RWPE1 (cell line): Measurements from ENCODE around the gene NEXMIF.
"Not testable (repeated sequence)": the region's sequence is repeated elsewhere in the genome, so short reads cannot be mapped to it uniquely, and the experiment has no call there.

Source experiments
- CTCF ChIA-PET: fragments of 350-600 bp; sonication (Branson Sonifier 250); formaldehyde crosslinking; extraction: SDS; loops from one replicate; lab custom pipeline; 2021; lab: Yijun Ruan, JAX
- POLR2A ChIA-PET: fragments of 400-600 bp; formaldehyde crosslinking; extraction: SDS; loops from one replicate; lab custom pipeline; 2020; ENCODE audit warnings: antibody characterized with exemption; ENCODE audit not compliant: low non-redundant PET; lab: Yijun Ruan, JAX
- DNase-seq: peaks from one replicate; pipeline ENCODE4 v3.0.0; 2012; ENCODE audit warnings: low spot score
- H3K27ac ChIP-seq: fragments of 450-650 bp; 2 replicates; pipeline ENCODE4 v1.5.1; 2017
- CTCF ChIP-seq: fragments of 450-650 bp; conservative IDR thresholded peaks from 2 replicates; pipeline ENCODE4 v1.5.1; 2017; ENCODE audit warnings: low read depth, mild to moderate bottlenecking

Gene NEXMIF

GRCh38 chrX:74925225-74926088 is at the start of gene NEXMIF:
TSS of gene NEXMIF (minus strand) at chrX:74925452.
- DNase-seq = peak; percentile 9
- no peak within 1 kb of the TSS for H3K27ac ChIP-seq
- POLR2A ChIA-PET = no interaction called here
- CTCF ChIA-PET = interaction anchor here (0.6 kb wide), 1 partner anchor 54 kb away, joined by 3 read pairs; no protein-coding TSS in a partner anchor
- no peak for TF ChIP-seq CTCF

- POLR2A ChIA-PET = not testable (repeated sequence)
Measured at GRCh38 chrX:74961962-74962361, 36.7 kb upstream of the NEXMIF start.

GRCh38 chrX:74949717-74950116 is 24.5 kb upstream of the NEXMIF start:
- CTCF ChIA-PET = no interaction called here
- H3K27ac ChIP-seq = no peak overlapping the region
- no peak for TF ChIP-seq CTCF
- no peak for DNase-seq
- POLR2A ChIA-PET = no interaction called here

More at GRCh38 chrX:74961962-74962361, 36.7 kb upstream of the NEXMIF start:
- DNase-seq, CTCF ChIA-PET, H3K27ac ChIP-seq: not testable (repeated sequence)

- no peak for DNase-seq
- ChIA-PET POLR2A (no interaction called here), CTCF (no interaction called here)
- H3K27ac ChIP-seq = no peak overlapping the region
- TF ChIP-seq CTCF = no peak
Measured at GRCh38 chrX:74940414-74940813, 15.2 kb upstream of the NEXMIF start.

GRCh38 chrX:74931214-74931613 is 6.0 kb upstream of the NEXMIF start:
- CTCF ChIA-PET = no interaction called here
- TF ChIP-seq CTCF = no peak

GRCh38 chrX:74924449-74925224 is 615 bp downstream of the NEXMIF start:
- CTCF ChIA-PET = interaction anchor here (0.7 kb wide), 1 partner anchor 74 kb away, joined by 3 read pairs; no protein-coding TSS in a partner anchor
- TF ChIP-seq CTCF = no peak
- peak; percentile 0 for DNase-seq
- POLR2A ChIA-PET = no interaction called here
- H3K27ac ChIP-seq = no peak overlapping the region

More at GRCh38 chrX:74931214-74931613, 6.0 kb upstream of the NEXMIF start:
- no peak for DNase-seq
- POLR2A ChIA-PET = no interaction called here
- H3K27ac ChIP-seq = no peak overlapping the region
